Uterus (tissue), 2 donors: Measurements from ENCODE around the gene DMBT1.

Experiments
- CTCF ChIP-seq, 4 experiments: fragments of 200-600 bp in 2 of 4; fragments of 450-650 bp in 2 of 4; sonication (generic) in 2 of 4; IDR thresholded peaks; one replicate each; pipeline ENCODE4 v1.5.1; 2016 to 2019; ENCODE audit warnings: antibody characterized with exemption in 4 of 4, mild to moderate bottlenecking in 2 of 4, moderate library complexity in 1 of 4
- POLR2A ChIP-seq, 2 donors: fragments of 450-650 bp; IDR thresholded peaks; one replicate each; pipeline ENCODE4 v1.6.1; 2016; ENCODE audit warnings: antibody characterized with exemption in 2 of 2, mild to moderate bottlenecking in 1 of 2, moderate library complexity in 1 of 2

GRCh38 chr10:122519873-122520272 lies 40.7 kb upstream of the DMBT1 start:
- no peak for TF ChIP-seq CTCF (IDR thresholded peaks at IDR 0.05)
- no peak for TF ChIP-seq POLR2A (IDR thresholded peaks at IDR 0.05)
